ENCODE measurements around the gene BAX.

The BAX gene

GRCh38 chr19:48940902-48941301, 13.8 kb upstream of the BAX start:
- no peak for TF ChIP-seq CTCF (IDR thresholded peaks at IDR 0.05; ENCODE audit: low read depth, low read length, missing control alignments)
- Histone ChIP-seq H3K36me3 (replicated peaks) (no peaks in the 10 kb centered on the region), H3K27me3 (replicated peaks) (no peaks in the 10 kb centered on the region), H3K27ac (no peak overlapping the region), H3K4me3 (ENCODE audit: low read depth, low read length) (no peak overlapping the region)
- no peak for DNase-seq
- in situ Hi-C loops (cut with HindIII; ENCODE audit: low pct_ligation_motif_present, low sequenced_read_pairs), result no loop called here

GRCh38 chr19:48943081-48943480, 11.6 kb upstream of the BAX start:
- DNase-seq, result no peak
- no peaks in the 10 kb centered on the region for H3K27me3 ChIP-seq (replicated peaks)
- TF ChIP-seq CTCF (IDR thresholded peaks at IDR 0.05; ENCODE audit: low read depth, low read length, missing control alignments), result no peak
- H3K36me3 ChIP-seq (replicated peaks), result no peaks in the 10 kb centered on the region
- in situ Hi-C loops (cut with HindIII; ENCODE audit: low pct_ligation_motif_present, low sequenced_read_pairs), result no loop called here
- H3K4me3 ChIP-seq (ENCODE audit: low read depth, low read length), result no peak overlapping the region
- H3K27ac ChIP-seq, result no peak overlapping the region

- TF ChIP-seq CTCF (IDR thresholded peaks at IDR 0.05; ENCODE audit: low read depth, low read length, missing control alignments), result no peak
- H3K36me3 ChIP-seq (replicated peaks), result no peaks in the 10 kb centered on the region
- H3K27ac ChIP-seq, result no peak overlapping the region
- no peaks in the 10 kb centered on the region for H3K27me3 ChIP-seq (replicated peaks)
- in situ Hi-C loops (cut with HindIII; ENCODE audit: low pct_ligation_motif_present, low sequenced_read_pairs), result no loop called here
- DNase-seq, result no peak
- no peak overlapping the region for H3K4me3 ChIP-seq (ENCODE audit: low read depth, low read length)
These were observed 9.3 kb upstream of the BAX start for GRCh38 chr19:48945415-48945814.

GRCh38 chr19:48945817-48946216, 8.9 kb upstream of the BAX start:
- H3K27me3 ChIP-seq (replicated peaks), result no peaks in the 10 kb centered on the region
- in situ Hi-C loops (cut with HindIII; ENCODE audit: low pct_ligation_motif_present, low sequenced_read_pairs), result no loop called here
- no peak for TF ChIP-seq CTCF (IDR thresholded peaks at IDR 0.05; ENCODE audit: low read depth, low read length, missing control alignments)

GRCh38 chr19:48946463-48947257, 8.0 kb upstream of the BAX start:
- no peak for DNase-seq
- Histone ChIP-seq H3K36me3 (replicated peaks) (no peaks in the 10 kb centered on the region), H3K27ac (no peak overlapping the region), H3K4me3 (ENCODE audit: low read depth, low read length) (no peak overlapping the region), H3K27me3 (replicated peaks) (no peaks in the 10 kb centered on the region)
- in situ Hi-C loops (cut with HindIII; ENCODE audit: low pct_ligation_motif_present, low sequenced_read_pairs), result no loop called here
- TF ChIP-seq CTCF (IDR thresholded peaks at IDR 0.05; ENCODE audit: low read depth, low read length, missing control alignments), result no peak

More at GRCh38 chr19:48945817-48946216, 8.9 kb upstream of the BAX start:
- H3K4me3 ChIP-seq (ENCODE audit: low read depth, low read length), result no peak overlapping the region
- DNase-seq, result no peak
- no peak overlapping the region for H3K27ac ChIP-seq
- no peaks in the 10 kb centered on the region for H3K36me3 ChIP-seq (replicated peaks)

GRCh38 chr19:48947258-48947542, 7.5 kb upstream of the BAX start:
- Histone ChIP-seq H3K27me3 (replicated peaks) (no peaks in the 10 kb centered on the region), H3K27ac (no peak overlapping the region), H3K36me3 (replicated peaks) (no peaks in the 10 kb centered on the region), H3K4me3 (ENCODE audit: low read depth, low read length) (no peak overlapping the region)
- no peak for DNase-seq
- no peak for TF ChIP-seq CTCF (IDR thresholded peaks at IDR 0.05; ENCODE audit: low read depth, low read length, missing control alignments)
- in situ Hi-C loops (cut with HindIII; ENCODE audit: low pct_ligation_motif_present, low sequenced_read_pairs), result no loop called here

All from brain microvascular endothelial cell (primary cell).